ENCODE results near the gene DPF3.
A peak's percentile ranks its signal among the peaks of the same experiment; 100 is the strongest.

Gene DPF3

GRCh38 chr14:72576258-72576657, 317.6 kb downstream of the DPF3 start:
- TF ChIP-seq CEBPB (IDR thresholded peaks at IDR 0.05) (0 out of 2 replicates have a peak, but pooled peaks have one; percentile 15), ZBTB7A (IDR thresholded peaks at IDR 0.05; ENCODE audit: low read depth) (no peak)

DNA sequence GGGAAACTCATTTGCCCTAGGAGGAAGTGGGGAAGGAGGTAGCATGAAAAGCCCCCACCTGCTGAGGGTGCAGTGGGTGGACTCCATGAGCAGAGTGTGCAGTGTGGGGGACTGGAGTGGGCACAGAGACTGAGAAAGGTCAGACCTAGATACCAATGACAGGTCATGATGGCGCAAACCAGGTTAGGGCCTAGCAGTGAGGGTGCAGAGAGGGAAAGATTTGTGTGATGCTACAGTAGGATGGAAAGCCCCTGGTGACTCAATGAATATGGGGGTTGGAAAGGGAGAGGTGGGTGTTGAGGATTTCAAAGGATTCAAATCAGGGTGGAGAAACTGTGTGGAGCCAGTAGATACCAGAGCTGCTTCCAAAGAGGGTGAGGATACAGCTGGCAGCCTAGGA, 319.2 kb downstream of the DPF3 start:
- no peak for TF ChIP-seq EGR1 (IDR thresholded peaks at IDR 0.05)
- TF ChIP-seq, protein P1, sequence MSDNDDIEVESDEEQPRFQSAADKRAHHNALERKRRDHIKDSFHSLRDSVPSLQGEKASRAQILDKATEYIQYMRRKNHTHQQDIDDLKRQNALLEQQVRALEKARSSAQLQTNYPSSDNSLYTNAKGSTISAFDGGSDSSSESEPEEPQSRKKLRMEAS (IDR thresholded peaks at IDR 0.05), result no peak
- TF ChIP-seq YY1 (IDR thresholded peaks at IDR 0.05; ENCODE audit: low read depth), result no peak
- TF ChIP-seq TEAD4 (IDR thresholded peaks at IDR 0.05), result no peak
- no peak for TF ChIP-seq TAF1 (IDR thresholded peaks at IDR 0.05; ENCODE audit: low read depth)
- TF ChIP-seq USF1 (IDR thresholded peaks at IDR 0.05), result no peak
- TF ChIP-seq RAD21 (IDR thresholded peaks at IDR 0.05; ENCODE audit: low read depth), result no peak
- no peak for TF ChIP-seq TCF12 (IDR thresholded peaks at IDR 0.05; ENCODE audit: low read depth)
- TF ChIP-seq CREB1 (IDR thresholded peaks at IDR 0.05; ENCODE audit: low read depth), result no peak
- TF ChIP-seq REST (IDR thresholded peaks at IDR 0.05; ENCODE audit: low read depth), result no peak
- TF ChIP-seq ZBTB7A (IDR thresholded peaks at IDR 0.05; ENCODE audit: low read depth), result no peak
- TF ChIP-seq EP300 (IDR thresholded peaks at IDR 0.05; ENCODE audit: borderline replicate concordance), result no peak
- TF ChIP-seq NFIC (IDR thresholded peaks at IDR 0.05), result no peak
- no peak for TF ChIP-seq FOXM1 (IDR thresholded peaks at IDR 0.05; ENCODE audit: borderline replicate concordance, low read depth)
- no peak for TF ChIP-seq CEBPB (IDR thresholded peaks at IDR 0.05)

DNA sequence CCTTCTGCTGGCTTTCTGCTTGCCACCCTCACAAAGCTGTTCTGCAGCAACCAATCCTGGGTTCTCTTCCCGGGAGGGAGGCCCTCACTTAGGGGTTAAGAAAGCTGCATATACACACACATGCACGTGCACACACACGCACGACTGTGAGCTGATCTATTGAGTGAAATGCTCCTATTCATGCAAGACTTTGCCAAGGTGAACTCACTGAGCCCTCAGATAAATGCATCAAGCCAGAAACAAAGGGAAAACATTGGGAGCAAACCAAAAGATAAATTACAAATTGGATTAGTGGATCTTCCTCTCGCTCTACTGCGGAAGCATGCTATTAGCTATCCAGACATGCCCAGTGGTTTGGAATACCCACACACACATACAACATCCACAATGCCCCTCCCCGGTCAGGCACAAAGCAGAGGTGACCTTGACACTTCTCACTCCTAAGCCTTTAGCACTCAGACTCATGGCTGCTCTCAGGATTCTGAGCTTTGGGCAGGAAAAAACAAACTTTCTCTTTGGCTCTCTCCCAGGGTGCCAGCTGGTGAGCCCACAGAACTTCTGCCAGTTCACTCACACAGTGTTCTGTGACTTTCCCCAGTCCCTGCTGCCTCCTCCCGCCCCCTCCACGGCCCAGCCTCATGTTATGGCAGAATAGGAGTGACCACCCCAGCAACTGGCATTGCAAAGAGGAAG, 320.0 kb downstream of the DPF3 start:
- TF ChIP-seq ZBTB7A (IDR thresholded peaks at IDR 0.05; ENCODE audit: low read depth) (no peak), TCF12 (IDR thresholded peaks at IDR 0.05; ENCODE audit: low read depth) (no peak), EGR1 (IDR thresholded peaks at IDR 0.05) (no peak), FOXM1 (IDR thresholded peaks at IDR 0.05; ENCODE audit: borderline replicate concordance, low read depth) (no peak), TEAD4 (IDR thresholded peaks at IDR 0.05) (no peak), RAD21 (IDR thresholded peaks at IDR 0.05; ENCODE audit: low read depth) (no peak), REST (IDR thresholded peaks at IDR 0.05; ENCODE audit: low read depth) (no peak), CREB1 (IDR thresholded peaks at IDR 0.05; ENCODE audit: low read depth) (no peak), EP300 (IDR thresholded peaks at IDR 0.05; ENCODE audit: borderline replicate concordance) (no peak), USF1 (IDR thresholded peaks at IDR 0.05) (no peak), NFIC (IDR thresholded peaks at IDR 0.05) (no peak), CEBPB (IDR thresholded peaks at IDR 0.05) (no peak), YY1 (IDR thresholded peaks at IDR 0.05; ENCODE audit: low read depth) (no peak), TAF1 (IDR thresholded peaks at IDR 0.05; ENCODE audit: low read depth) (no peak)
- TF ChIP-seq, protein P1 (IDR thresholded peaks at IDR 0.05), result no peak
